ENCODE measurements around the gene CCDC71L.
"Not testable (repeated sequence)": the region's sequence is repeated elsewhere in the genome, so short reads cannot be mapped to it uniquely, and the experiment has no call there.

The CCDC71L gene

GRCh38 chr7:106660862-106661720, at the start of gene CCDC71L:
TSS of gene CCDC71L (minus strand) at chr7:106661158. CDS start at chr7:106660896, 262 bp downstream.
- DNase-seq: peak; percentile 88

GRCh38 chr7:106709604-106710003, 48.6 kb upstream of the CCDC71L start:
- DNase-seq: not testable (repeated sequence)

GRCh38 chr7:106704000-106704840, 43.3 kb upstream of the CCDC71L start:
- DNase-seq: no peak

GRCh38 chr7:106693677-106694353, 32.9 kb upstream of the CCDC71L start:
- DNase-seq: no peak

- no peak for DNase-seq
Measured at GRCh38 chr7:106692450-106693051, 31.6 kb upstream of the CCDC71L start.

DNA sequence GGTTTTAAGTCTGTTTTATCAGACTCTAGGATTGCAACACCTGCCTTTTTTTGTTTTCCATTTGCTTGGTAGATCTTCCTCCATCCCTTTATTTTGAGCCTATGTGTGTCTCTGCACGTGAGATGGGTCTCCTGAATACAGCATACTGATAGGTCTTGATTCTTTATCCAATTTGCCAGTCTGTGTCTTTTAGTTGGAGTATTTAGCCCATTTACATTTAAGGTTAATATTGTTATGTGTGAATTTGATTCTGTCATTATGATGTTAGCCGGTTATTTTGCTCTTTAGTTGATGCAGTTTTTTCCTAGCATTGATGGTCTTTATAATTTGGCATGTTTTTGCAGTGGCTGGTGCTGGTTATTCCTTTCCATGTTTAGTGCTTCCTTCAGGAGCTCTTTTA, 27.2 kb upstream of the CCDC71L start:
- not testable (repeated sequence) for DNase-seq

DNA sequence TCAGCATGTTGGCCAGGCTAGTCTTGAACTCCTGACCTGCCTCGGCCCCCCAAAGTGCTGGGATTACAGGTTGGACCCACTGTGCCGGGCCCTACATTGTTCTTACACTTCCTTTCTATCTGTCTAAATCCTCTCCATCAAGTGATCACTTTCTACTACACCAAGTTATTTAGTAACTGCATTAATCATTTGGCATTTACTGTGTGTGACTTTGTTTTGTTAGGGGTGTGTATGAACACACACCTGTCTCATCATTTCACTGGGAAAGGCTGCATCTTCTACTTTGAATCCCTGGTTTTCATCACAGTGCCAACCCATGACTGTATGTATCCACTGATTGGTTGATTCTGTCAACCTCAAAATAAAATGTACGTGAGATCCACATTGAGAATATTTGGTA, 23.0 kb upstream of the CCDC71L start:
- DNase-seq: no peak

- no peak for DNase-seq
Measured at GRCh38 chr7:106681815-106682495, 21.0 kb upstream of the CCDC71L start.

DNA sequence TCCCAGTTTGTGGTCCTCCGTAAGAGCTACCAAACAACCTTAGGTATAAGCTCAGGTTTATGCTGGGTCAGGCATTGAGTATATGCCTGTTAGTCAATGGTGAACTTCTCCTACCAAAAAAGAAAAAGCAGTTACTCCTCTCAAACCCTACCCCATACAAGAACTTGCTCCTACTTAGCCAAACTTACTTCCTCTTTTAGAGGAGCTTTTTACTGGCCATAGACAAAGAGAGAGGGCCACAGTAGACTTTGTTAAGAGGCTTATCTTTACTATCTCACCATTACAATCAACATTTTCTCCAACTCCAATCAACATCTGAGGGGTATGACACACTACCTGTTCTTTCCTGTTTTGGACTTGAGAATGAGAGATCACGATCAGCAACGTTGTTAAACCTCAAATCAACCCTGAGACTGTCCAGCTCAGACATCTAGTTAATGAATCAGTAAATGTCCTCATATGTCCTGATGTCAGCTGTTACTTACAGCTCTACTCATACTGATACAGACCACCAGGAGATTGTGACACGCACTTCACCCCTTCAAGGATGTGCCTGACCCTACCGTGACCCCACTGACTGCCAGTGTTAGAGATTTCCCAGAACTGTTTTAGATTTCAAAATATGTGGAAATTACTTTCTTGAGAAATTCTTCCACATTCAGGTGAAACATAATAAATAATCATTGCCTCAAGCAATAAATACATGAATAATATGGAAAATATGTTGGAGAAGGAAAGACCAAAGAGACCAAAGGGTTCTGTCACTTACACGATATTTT, 18.4 kb upstream of the CCDC71L start:
- DNase-seq: no peak

- no peak for DNase-seq
Measured at GRCh38 chr7:106678795-106679152, 17.8 kb upstream of the CCDC71L start.

DNA sequence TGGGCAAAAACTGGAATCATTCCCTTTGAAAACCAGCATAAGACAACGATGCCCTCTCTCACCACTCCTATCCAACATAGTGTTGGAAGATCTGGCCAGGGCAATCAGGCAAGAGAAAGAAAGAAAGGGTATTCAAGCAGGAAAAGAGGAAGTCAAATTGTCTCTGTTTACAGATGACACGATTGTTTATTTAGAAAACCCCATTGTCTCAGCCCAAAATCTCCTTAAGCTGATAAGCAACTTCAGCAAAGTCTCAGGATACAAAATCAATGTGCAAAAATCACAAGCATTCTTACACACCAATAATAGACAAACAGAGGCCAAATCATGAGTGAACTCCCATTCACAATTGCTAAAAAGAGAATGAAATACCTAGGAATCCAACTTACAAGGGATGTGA, 15.5 kb upstream of the CCDC71L start:
- not testable (repeated sequence) for DNase-seq

DNA sequence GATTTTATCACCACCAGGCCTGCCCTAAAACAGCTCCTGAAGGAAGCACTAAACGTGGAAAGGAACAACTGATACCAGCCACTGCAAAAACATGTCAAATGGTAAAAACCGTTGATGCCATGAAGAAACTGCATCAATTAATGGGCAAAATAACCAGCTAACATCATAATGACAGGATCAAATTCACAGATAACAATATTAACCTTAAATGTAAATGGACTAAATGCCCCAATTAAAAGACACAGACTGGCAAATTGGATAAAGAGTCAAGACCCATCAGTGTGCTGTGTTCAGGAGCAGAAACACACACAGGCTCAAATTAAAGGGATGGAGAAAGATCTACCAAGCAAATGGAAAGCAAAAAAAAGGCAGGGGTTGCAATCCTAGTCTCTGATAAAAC, 12.7 kb upstream of the CCDC71L start:
- not testable (repeated sequence) for DNase-seq

- DNase-seq: not testable (repeated sequence)
Measured at GRCh38 chr7:106671930-106672329, 11.0 kb upstream of the CCDC71L start.

DNA sequence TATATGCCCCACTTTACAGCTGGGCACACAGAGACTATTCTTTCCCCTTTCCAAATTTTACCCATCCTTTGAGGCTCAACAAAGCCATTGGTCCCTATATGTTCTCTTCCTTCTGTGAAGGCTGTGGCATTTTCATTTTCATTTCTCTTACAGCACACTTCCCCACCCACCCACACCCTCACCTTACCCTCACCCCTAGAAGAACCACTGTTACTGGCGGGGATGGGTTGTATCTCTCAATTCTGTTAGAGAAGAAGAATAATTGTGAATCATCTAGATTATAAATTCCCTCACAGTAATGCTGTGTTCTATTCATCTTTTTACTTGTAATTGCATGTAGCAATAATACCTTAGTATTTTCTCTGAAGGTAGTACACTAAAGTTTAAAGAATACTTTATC, 10.2 kb upstream of the CCDC71L start:
- DNase-seq: no peak

DNA sequence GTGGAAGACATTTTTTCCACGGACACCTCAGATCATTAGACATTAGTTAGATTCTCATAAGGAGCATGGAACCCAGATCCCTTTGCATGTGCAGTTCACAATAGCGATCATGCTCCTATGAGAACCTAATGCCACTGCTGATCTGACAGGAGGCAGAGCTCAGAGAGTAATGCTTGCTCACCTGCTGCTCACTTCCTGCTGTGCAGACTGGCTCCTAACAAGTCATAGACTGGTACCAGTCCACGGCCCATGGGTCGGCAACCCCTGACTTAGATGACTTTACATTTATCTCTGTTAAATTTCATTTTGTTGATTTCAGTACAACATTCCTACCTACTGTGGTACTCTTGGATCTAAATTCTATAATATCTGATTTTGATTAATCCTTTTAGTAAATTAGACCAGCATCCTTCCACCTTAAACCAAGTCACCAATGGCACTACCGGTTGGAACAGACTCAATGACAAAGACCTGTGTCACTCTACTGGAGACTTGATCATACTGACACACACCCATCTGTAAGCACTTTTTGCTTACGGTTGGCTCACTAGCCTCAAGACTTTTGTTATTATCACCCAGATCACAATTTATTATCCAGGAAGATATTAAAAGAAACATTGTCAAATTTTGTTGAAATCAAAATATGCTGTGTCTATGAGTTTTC, 8.0 kb upstream of the CCDC71L start:
- no peak for DNase-seq

GRCh38 chr7:106666353-106666752, 5.4 kb upstream of the CCDC71L start:
- DNase-seq: no peak

- no peak for DNase-seq
Measured at GRCh38 chr7:106664343-106664742, 3.4 kb upstream of the CCDC71L start.

DNA sequence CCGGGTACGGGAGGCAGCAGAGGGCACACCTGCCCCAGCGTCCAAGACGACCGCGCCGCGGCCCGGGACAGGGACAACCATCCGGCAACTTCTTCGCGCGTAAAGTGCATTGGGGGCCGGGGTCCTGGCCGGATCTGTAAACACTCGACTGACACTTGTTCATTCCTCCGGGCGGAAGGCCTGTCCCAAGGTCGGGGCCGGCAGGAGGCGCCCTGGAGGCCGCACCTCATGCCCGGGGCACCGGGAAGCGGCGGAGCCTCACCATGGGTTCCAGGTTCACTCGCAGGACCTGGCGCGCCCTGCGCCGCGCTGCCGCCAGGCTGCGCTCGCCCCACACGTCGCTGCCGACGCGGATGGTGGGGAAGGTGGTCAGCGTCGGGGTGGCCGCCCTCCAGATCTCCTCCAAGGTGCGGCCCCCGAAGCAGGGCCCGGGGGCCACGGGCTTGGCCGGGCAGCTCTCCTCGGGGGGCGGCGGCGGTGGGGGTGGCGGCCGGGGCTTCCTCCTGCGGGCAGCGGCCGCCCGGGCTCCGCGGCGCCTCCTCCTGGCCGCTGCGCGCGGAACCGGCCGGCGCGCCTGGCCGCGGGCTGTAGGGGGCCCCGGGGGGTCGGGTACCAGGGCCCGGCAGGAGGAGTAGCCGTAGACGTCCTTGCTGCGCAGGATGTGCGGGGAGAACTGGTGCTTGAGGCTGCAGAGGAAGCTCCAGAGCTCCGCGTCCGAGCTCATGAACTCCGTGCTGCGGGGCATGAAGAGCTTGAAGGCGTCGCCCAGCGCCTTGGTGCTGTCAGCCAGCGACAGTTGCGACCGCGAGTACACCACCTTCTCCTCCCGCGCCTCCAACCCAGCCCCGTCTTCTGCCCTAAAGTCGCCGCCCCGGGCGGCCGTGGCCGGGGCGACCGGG, 746 bp downstream of the CCDC71L start:
- peak; percentile 71 for DNase-seq

DNA sequence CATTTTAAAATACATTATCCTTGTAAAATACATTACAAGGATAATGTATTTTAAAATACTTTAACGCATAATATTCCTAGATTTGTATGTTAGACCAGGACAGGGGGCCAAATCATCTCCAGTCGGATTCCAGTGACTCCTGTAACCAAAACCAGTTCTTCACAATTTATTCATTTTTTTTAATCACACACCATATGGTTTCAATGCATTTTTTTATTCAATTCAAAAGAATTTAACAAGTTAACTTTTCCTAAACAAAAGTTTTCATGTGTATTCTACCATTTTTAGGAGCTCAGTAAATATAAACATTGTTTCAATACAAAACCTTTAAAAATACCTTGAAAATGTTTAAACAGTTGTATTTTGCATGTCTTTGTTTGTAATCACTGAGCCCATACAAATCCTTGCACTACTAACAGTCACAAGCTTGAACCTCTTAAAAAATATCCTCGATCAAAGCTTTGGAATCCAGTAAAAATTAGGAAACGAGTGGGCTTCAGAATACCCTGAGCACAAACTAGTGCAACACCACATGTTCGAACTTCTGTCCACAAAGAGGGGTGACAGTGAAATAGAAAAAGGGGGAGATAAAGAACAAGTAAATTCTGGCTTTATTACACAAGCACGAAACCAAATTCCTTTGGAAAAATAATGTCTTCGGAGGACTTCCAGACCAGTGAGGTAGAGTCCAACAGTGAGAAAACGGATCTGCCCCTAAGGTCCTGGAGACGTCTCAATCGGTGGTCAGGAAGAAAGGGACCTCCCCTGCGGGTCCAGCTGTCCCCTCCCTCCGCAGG, 1.6 kb downstream of the CCDC71L start:
- DNase-seq: no peak
